Measurements from ENCODE around the gene TMEM178B. TPM values are rescaled to one million over a fixed set of nuclear protein-coding genes. Genes with fewer than 3 reads are reported as not detected.

TMEM178B gene
- polyA plus RNA-seq, 1 donor from 2014 or later = 40.7 TPM

DNA sequence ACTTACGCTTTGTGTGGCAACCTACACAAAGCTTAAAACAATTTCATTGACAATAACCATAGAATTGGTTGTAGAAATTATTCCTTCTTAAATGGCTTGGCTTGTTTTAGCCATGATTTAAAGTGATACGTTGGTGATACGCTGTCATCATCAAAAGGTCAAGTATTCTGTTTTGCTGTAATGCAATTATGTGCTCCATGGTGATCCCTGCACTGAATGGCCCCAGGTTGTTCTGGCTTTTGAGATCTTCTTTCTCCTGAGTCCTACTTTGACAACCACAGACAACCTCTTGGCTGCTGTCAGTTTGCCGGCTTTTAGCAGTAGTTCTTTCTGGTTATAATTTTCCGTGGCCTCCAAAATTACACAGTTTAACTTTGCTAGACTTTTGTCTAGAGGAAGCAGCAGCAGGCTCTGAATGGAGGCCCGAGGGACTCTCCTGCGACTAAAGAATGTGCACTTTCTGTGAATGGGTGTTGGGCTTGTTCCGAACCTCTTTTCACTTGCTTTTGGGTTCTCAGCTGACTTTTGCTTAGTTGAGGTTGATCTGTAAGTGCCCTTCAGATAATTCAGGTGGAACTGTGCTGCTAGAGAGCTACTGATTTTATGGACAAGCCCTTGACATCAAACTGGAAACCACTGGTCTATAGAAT is 104.7 kb downstream of the TMEM178B start:
- H3K4me2 ChIP-seq (ENCODE audit: low read length) = no peak overlapping the region

DNA sequence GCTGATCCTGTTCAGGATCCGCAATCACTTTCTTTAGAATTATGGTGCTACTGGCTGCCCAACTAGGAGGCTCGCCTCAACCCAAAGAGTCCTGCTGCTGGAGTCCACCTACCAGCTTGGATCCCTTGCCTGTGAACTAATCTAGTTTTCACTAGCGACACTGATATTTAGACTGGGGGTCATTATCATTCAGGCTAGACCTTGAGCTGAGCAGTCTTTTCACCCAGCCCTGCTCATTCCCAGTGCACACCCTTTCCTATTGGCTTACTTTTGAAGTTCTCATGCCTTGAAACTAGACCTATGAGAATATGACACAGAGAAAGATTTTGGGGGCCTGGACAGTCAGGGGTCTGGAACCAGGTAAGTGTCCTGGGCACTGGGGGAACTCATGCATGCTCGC is 107.9 kb downstream of the TMEM178B start:
- no peaks in the 10 kb centered on the region for H3K36me3 ChIP-seq (ENCODE audit: insufficient read depth, low read length)
- no peak for TF ChIP-seq SMC3 (conservative IDR thresholded peaks at IDR 0.05; ENCODE audit: poor library complexity)
- TF ChIP-seq, protein P1, sequence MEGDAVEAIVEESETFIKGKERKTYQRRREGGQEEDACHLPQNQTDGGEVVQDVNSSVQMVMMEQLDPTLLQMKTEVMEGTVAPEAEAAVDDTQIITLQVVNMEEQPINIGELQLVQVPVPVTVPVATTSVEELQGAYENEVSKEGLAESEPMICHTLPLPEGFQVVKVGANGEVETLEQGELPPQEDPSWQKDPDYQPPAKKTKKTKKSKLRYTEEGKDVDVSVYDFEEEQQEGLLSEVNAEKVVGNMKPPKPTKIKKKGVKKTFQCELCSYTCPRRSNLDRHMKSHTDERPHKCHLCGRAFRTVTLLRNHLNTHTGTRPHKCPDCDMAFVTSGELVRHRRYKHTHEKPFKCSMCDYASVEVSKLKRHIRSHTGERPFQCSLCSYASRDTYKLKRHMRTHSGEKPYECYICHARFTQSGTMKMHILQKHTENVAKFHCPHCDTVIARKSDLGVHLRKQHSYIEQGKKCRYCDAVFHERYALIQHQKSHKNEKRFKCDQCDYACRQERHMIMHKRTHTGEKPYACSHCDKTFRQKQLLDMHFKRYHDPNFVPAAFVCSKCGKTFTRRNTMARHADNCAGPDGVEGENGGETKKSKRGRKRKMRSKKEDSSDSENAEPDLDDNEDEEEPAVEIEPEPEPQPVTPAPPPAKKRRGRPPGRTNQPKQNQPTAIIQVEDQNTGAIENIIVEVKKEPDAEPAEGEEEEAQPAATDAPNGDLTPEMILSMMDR (IDR thresholded peaks at IDR 0.05; ENCODE audit: poor library complexity, severe bottlenecking) = no peak
- H3K27ac ChIP-seq (ENCODE audit: low read length) = no peak overlapping the region
- H3K9me3 ChIP-seq (ENCODE audit: low read length) = no peaks in the 10 kb centered on the region
- H3K9ac ChIP-seq (ENCODE audit: low read length) = no peak overlapping the region
- H3K79me2 ChIP-seq (replicated peaks; ENCODE audit: insufficient read depth, low read length) = peaks cover 29% of the 10 kb centered on the region
- H3K27me3 ChIP-seq (ENCODE audit: insufficient read depth, low read depth, low read length) = no peaks in the 10 kb centered on the region
- H3K4me3 ChIP-seq (ENCODE audit: low read length) = no peak overlapping the region
- no peak overlapping the region for H2AFZ ChIP-seq (ENCODE audit: low read depth, low read length)
- H3F3A ChIP-seq (ENCODE audit: insufficient read depth, low read length, poor library complexity, severe bottlenecking) = no peaks in the 10 kb centered on the region
- H3K4me2 ChIP-seq (ENCODE audit: low read length) = no peak overlapping the region
- H3K9me2 ChIP-seq (ENCODE audit: insufficient read depth, low read length) = no peaks in the 10 kb centered on the region
- no peaks in the 10 kb centered on the region for H4K20me1 ChIP-seq (ENCODE audit: insufficient read depth)

More for the DNA sequence above, 104.7 kb downstream of the TMEM178B start:
- Histone ChIP-seq H2AFZ (ENCODE audit: low read depth, low read length) (no peak overlapping the region), H3K9ac (ENCODE audit: low read length) (no peak overlapping the region), H3K27ac (ENCODE audit: low read length) (no peak overlapping the region), H3K4me3 (ENCODE audit: low read length) (no peak overlapping the region), H3K27me3 (ENCODE audit: insufficient read depth, low read depth, low read length) (no peaks in the 10 kb centered on the region), H3K9me2 (ENCODE audit: insufficient read depth, low read length) (no peaks in the 10 kb centered on the region), H4K20me1 (ENCODE audit: insufficient read depth) (no peaks in the 10 kb centered on the region), H3K36me3 (ENCODE audit: insufficient read depth, low read length) (no peaks in the 10 kb centered on the region), H3K9me3 (ENCODE audit: low read length) (no peaks in the 10 kb centered on the region), H3F3A (ENCODE audit: insufficient read depth, low read length, poor library complexity, severe bottlenecking) (no peaks in the 10 kb centered on the region), H3K79me2 (replicated peaks; ENCODE audit: insufficient read depth, low read length) (peaks cover 29% of the 10 kb centered on the region)
- TF ChIP-seq TAF1 (IDR thresholded peaks at IDR 0.05; ENCODE audit: low read depth) (no peak), POLR2AphosphoS5 (IDR thresholded peaks at IDR 0.05) (no peak)

DNA sequence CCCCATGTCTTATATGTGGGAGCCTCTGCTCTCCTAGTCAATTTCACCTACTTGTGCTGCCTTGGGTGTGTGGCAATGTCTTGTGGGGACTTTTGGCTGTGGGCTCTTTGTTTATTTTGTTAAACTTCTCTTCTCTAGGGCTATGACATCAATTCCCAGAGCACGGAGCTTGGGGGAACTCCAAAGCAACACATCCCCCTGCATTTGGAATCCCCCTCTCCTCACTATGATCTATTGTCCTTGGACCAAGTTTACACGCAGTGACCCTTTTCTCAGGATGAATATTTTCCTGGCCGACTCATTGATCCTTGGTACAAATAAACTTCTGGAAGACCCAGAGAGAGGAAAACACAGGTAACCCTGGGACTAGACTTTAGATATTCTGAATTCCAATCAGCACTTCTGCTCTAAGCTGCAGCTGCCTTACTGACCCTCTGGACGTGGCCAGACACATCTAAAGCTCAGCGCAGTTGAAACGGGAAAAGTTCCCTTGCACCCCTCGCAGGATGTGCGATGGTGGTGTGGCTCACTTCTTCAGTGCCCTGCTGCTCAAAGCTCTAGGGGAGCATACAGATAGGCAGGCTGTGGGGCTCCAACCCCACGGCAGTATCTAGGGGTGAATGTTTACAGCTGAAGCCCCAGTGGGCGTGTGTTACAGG is 110.8 kb downstream of the TMEM178B start:
- Histone ChIP-seq H3K4me2 (ENCODE audit: low read length) (no peak overlapping the region), H3K9me2 (ENCODE audit: insufficient read depth, low read length) (no peaks in the 10 kb centered on the region), H3F3A (ENCODE audit: insufficient read depth, low read length, poor library complexity, severe bottlenecking) (no peaks in the 10 kb centered on the region), H2AFZ (ENCODE audit: low read depth, low read length) (no peak overlapping the region), H3K4me3 (ENCODE audit: low read length) (no peak overlapping the region), H3K27me3 (ENCODE audit: insufficient read depth, low read depth, low read length) (no peaks in the 10 kb centered on the region), H3K36me3 (ENCODE audit: insufficient read depth, low read length) (no peaks in the 10 kb centered on the region), H3K79me2 (replicated peaks; ENCODE audit: insufficient read depth, low read length) (peaks cover 28% of the 10 kb centered on the region), H3K9me3 (ENCODE audit: low read length) (no peaks in the 10 kb centered on the region), H3K27ac (ENCODE audit: low read length) (no peak overlapping the region), H4K20me1 (ENCODE audit: insufficient read depth) (no peaks in the 10 kb centered on the region), H3K9ac (ENCODE audit: low read length) (no peak overlapping the region)
- TF ChIP-seq SMC3 (conservative IDR thresholded peaks at IDR 0.05; ENCODE audit: poor library complexity) = no peak
- TF ChIP-seq, protein P1 (IDR thresholded peaks at IDR 0.05; ENCODE audit: poor library complexity, severe bottlenecking) = no peak
- TF ChIP-seq EP300 (conservative IDR thresholded peaks at IDR 0.05; ENCODE audit: poor library complexity, severe bottlenecking) = no peak
- TF ChIP-seq TAF1 (IDR thresholded peaks at IDR 0.05; ENCODE audit: low read depth) = no peak
- TF ChIP-seq MXI1 (conservative IDR thresholded peaks at IDR 0.05; ENCODE audit: poor library complexity, severe bottlenecking) = no peak
- no peak for TF ChIP-seq POLR2AphosphoS5 (IDR thresholded peaks at IDR 0.05)
- TF ChIP-seq, protein P2, sequence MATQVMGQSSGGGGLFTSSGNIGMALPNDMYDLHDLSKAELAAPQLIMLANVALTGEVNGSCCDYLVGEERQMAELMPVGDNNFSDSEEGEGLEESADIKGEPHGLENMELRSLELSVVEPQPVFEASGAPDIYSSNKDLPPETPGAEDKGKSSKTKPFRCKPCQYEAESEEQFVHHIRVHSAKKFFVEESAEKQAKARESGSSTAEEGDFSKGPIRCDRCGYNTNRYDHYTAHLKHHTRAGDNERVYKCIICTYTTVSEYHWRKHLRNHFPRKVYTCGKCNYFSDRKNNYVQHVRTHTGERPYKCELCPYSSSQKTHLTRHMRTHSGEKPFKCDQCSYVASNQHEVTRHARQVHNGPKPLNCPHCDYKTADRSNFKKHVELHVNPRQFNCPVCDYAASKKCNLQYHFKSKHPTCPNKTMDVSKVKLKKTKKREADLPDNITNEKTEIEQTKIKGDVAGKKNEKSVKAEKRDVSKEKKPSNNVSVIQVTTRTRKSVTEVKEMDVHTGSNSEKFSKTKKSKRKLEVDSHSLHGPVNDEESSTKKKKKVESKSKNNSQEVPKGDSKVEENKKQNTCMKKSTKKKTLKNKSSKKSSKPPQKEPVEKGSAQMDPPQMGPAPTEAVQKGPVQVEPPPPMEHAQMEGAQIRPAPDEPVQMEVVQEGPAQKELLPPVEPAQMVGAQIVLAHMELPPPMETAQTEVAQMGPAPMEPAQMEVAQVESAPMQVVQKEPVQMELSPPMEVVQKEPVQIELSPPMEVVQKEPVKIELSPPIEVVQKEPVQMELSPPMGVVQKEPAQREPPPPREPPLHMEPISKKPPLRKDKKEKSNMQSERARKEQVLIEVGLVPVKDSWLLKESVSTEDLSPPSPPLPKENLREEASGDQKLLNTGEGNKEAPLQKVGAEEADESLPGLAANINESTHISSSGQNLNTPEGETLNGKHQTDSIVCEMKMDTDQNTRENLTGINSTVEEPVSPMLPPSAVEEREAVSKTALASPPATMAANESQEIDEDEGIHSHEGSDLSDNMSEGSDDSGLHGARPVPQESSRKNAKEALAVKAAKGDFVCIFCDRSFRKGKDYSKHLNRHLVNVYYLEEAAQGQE (IDR thresholded peaks at IDR 0.05; ENCODE audit: borderline replicate concordance) = no peak
- TF ChIP-seq EZH2 (IDR thresholded peaks at IDR 0.05; ENCODE audit: borderline replicate concordance, insufficient read depth, low read length, poor library complexity, severe bottlenecking) = no peak
- TF ChIP-seq RAD21 (conservative IDR thresholded peaks at IDR 0.05) = no peak

All from neural cell (in vitro differentiated cells).